Skin epidermis (tissue), 12 donors: ENCODE data around the gene GPR63.
"Not testable (repeated sequence)": the region's sequence is repeated elsewhere in the genome, so short reads cannot be mapped to it uniquely, and the experiment has no call there.

ENCODE experiments used
- H3K27ac ChIP-seq, 21 experiments: fragments of 200-600 bp; sonication (generic) in 11 of 21; one replicate each; pipeline ENCODE4 v1.5.0; 2020; ENCODE audit warnings: mild to moderate bottlenecking in 3 of 21, inconsistent platforms in 2 of 21, moderate library complexity in 2 of 21
- H3K4me3 ChIP-seq, 7 experiments: fragments of 200-600 bp; sonication (generic) in 2 of 7; one replicate each; pipeline ENCODE4 v1.5.0; 2020; ENCODE audit warnings: inconsistent platforms in 2 of 7, mild to moderate bottlenecking in 2 of 7, moderate library complexity in 1 of 7

GPR63 gene, protein sequence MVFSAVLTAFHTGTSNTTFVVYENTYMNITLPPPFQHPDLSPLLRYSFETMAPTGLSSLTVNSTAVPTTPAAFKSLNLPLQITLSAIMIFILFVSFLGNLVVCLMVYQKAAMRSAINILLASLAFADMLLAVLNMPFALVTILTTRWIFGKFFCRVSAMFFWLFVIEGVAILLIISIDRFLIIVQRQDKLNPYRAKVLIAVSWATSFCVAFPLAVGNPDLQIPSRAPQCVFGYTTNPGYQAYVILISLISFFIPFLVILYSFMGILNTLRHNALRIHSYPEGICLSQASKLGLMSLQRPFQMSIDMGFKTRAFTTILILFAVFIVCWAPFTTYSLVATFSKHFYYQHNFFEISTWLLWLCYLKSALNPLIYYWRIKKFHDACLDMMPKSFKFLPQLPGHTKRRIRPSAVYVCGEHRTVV

DNA sequence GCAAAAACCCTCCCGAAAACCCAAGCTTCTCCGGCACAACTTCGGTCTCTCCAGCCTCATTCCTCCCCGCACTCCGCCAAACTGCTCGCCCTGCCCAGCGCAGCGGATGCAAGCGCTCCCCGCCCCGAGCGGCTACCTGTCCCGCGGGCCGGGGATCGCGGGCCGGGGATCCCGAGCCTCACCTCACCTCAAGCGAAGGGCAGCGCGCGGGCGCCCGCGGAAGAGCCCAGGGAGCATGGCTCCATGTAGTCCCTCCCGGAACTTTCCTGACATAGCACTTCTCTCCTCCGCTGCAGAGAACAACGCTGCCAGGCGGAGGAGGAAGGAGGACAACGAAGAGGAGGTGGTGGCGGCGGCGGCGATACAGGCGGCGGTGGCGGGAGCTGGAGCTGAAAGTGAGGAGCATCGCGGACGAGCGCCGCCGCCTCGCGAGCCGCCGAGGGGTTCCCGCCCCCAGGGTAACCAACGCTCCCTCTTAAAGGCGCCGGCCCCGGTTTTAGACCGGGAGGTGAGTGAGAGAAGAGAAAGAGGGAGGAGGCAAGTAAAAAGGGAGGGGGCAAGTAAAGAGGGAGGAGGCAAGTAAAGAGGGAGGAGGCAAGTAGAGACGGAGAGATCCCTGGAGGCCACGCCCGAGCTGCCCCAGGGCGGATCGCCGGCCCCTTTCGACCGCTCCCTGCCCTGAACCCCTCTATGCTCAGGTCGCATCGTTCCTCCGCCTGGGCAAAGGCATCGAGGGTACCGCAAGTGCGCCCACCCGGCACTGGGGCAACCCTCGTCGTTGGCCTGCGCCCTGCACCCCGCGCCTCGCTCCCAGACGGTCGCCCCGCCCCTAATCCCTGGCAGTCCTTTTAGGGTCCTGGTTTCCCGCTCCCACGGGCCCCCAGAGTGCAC lies at the start of gene GPR63:
TSS of gene GPR63 (minus strand) at position 397 of the 891 bp plus-strand sequence. CDS start 37,746 bp downstream, outside the sequence.
- Histone ChIP-seq H3K4me3 (peak within 1 kb of the TSS; percentile 52 to 81 (median 62)), H3K27ac (peak within 1 kb of the TSS in 5 of 21 experiments; percentile 12 to 37 (median 27))

DNA sequence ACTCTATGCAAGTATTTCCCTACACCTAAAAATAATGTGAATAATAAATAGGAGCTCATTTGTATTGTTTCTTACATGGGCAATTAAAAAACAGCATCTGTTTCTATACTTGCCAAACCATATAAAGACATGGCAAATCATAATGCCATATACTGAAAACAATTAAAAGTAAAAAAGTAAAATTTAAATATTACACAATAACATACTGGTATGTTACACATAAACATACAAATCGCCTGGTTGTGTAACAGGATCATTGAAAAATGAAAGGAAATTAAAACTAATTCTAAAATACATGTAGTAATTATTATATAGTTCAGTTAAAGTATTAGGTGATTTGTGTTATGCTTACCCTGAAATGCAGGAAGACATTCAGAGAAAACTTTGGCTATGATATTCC lies 49.2 kb upstream of the GPR63 start:
- no peak overlapping the region for H3K27ac ChIP-seq
- no peak overlapping the region for H3K4me3 ChIP-seq

DNA sequence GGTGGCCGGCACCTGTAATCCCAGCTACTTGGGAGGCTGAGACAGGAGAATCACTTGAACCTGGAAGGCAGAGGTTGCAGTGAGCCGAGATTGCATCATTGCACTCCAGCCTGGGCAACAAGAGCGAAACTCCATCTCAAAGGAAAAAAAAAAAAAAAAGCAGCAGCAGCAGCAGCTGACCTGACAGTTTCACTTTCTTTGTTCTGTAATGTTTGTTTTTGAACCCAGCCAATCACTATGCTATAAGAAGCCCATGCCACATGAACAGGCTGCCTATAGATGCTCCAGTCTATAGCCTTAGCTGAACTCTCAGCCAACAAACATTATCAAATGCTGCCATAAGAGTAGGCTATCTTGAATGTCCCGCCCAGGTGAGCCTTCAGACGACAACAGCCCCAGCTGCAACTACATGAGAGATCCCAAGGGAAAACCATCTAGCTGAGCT lies 47.9 kb upstream of the GPR63 start:
- H3K4me3 ChIP-seq, H3K27ac ChIP-seq: not testable (repeated sequence)

DNA sequence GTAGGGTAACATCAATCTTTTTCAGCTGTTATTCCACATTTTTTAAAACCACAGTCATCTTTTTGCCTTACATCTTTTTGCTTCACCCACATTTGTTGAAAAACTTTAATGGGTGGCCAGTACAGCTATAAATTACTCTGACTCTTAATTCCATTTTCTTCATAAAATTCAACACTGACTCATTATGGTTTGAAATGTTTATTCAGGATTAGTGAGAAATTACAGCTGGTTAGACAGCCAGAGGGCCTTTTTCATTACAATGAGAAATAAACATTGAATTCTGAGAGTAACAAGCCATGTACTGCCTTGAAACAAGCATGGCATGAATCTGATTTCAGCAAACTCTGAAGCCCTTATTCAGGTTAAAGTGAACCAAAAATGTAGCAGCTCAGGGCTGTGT lies 40.9 kb upstream of the GPR63 start:
- H3K4me3 ChIP-seq: no peak overlapping the region
- no peak overlapping the region for H3K27ac ChIP-seq

DNA sequence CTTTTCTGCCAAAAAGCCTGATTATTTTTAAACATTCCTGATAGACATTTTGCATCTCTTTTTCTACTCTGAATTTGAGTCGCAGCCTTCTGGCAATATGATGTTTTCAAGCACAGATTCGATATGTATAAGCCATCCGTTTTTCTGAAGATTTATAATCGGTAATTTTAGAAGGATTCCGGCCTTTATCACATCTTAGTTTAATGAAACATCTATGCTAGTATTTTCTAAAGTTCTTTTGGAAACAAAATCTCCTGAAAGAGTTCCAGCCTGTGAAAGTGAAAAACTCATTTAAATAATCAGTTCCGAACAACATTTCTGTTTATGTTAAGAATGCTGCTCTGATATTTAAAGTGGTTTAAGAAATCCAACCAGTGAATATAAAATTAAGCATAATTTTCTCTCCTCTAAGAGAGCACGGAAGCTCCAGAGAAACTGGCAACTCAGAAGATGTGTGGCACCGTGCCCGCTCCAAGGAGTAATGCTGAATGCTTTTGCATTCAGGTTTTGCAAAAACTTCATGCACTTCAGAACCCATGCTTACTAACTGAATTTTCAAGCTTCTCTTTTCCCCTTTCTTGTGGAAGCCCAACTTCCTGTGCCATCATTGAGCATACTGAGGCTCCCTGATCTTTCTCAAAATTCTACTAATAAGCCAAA lies 39.7 kb upstream of the GPR63 start:
- H3K4me3 ChIP-seq: no peak overlapping the region
- no peak overlapping the region for H3K27ac ChIP-seq

DNA sequence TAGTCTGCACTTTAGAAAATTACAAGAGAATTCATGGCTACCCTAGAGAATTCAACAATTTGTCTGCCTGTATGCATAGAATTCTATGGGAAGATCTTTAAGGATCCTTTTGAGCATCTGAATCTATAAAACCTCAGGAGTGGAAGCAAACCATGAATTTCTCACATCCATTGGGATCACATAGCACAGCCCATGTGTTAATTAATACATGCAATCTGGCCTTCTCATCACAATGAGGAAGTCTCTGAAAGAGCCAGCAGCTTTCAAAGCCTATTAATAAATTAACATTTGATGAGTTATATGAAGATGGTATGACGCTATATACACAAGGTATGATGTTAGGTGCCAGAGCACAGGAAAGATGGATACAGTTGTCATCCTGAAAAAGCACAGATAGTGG lies 35.7 kb upstream of the GPR63 start:
- H3K4me3 ChIP-seq: no peak overlapping the region
- H3K27ac ChIP-seq: no peak overlapping the region

DNA sequence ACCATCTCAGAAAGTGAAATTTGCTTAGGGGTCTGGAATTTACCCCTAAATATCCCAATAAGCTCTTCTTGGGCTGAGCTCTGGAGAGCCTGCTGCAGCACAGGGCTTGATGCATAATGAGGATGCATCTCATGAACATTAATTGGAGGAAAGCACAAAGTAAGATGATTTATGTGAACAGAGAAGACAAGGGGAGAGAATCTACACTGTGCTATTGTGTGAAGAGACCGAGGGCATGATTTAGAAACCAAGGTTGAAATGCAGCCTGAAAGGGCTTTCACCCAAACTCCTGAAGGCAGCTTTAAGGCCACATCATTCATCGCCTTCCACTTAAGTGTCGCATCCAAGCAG lies 27.8 kb upstream of the GPR63 start:
- Histone ChIP-seq H3K27ac (no peak overlapping the region), H3K4me3 (no peak overlapping the region)

DNA sequence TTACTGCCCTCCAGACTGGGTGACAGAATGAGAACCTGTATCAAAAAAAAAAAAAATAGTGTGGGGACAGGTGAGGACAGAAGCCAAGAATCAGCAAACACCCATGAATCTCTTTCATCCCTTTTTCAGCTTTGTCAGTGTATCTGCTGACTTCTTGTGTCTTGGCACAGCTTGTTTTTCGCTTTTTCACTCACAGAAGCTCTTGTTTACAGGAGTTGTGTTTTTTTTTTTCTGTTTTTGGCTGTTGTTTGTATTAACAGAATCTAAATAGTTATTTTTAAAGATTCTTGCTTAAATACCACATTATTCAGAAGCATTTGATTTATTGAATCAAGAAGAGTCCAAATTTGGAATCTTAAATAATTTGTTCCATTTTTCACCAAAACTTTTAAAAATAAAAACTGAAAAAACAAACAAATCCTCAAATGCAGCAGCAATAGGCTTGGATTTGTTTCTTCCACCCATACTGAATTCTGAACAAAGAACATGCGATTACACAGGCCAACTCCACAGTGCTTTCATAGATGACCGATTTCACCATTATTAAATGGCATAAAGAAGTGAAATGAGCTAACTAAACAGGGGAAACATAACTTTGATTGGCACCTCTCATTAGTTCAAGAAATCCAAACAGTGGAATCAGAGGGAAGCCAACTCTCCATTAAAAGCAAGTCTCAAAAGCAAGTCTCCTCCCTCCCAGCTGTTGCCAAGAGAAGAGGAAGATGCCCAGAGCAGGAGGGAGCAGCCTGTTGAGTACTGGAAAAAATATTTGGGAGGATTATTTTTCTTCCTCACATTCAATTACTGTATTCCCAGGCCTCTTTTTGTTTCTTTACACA lies 27.2 kb upstream of the GPR63 start:
- H3K4me3 ChIP-seq: no peak overlapping the region

DNA sequence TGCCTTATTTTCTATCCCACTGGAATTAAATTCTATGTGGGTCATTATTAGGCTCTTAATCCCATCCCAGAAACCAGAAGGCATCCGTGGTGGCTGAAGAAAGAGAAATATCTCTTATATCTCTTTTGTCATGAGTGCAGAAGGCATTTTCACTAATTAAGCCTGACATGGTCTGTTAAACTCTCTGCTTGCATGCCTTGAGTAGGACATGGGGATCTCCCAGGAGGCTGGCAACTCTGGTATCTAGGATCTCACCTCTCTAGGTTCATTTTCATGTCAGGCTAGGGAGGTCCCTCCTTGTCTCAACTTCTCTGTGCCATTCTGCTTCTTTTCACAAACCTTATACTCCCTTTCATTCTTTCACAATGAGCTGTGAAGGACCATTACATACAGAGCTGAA lies 25.3 kb upstream of the GPR63 start:
- no peak overlapping the region for H3K4me3 ChIP-seq
- no peak overlapping the region for H3K27ac ChIP-seq

More for the DNA sequence above, 27.2 kb upstream of the GPR63 start:
- H3K27ac ChIP-seq: no peak overlapping the region

DNA sequence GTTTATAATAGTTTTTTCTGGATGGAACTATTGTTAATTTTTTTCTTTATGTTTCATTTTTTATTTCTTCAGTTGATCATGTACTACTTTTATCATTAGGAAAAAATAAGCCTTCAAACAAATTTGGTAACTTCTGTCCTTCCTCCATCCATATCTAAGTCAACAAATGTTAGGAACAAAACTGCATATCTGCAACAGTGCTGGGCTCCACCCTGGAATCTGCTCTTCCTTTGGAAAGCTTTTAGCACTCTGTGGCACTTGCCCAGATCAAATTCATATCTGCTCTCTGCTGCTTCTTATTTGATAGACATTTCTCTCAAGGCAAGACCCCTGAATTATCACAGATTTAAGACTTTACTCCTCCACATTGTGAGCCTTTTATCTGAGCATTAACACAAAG lies 24.3 kb upstream of the GPR63 start:
- Histone ChIP-seq H3K4me3 (no peak overlapping the region), H3K27ac (no peak overlapping the region)

DNA sequence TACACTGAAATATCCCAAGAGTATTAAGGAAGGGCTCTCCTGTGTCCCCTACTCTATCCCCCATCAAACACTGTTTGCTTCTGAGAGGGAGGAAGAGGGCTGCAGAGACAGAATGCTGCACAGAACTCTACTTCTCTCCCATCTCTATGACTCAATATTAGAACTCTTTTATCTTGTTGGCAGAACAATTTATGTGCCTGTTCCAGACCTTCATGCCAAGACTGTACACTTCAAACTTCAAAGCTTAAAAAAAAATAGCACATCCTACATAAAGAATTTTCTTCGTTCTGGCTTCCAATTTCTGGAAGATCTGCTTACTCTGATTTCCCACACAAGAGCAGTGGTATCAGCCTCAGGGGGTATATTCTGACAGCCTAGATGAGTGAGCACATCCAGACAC lies 19.6 kb upstream of the GPR63 start:
- Histone ChIP-seq H3K4me3 (no peak overlapping the region), H3K27ac (no peak overlapping the region)

DNA sequence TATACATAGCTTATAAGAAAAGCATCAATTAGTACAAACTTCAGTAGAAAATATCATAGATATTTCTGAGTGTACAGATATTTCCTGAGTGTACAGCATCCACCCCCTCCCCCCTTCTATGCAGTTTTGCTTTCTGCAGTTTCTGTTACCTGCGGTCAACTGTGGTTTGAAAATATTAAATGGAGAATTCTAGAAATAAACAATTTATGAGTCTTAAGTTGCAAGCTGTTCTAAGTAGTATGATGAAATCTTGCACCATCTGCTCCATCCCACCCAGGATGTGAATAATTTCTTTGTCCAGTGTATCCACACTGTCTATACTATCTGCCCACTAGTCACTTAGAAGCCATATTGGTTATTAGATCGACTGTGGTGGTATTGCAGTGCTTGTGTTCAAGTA lies 15.8 kb upstream of the GPR63 start:
- no peak overlapping the region for H3K4me3 ChIP-seq

DNA sequence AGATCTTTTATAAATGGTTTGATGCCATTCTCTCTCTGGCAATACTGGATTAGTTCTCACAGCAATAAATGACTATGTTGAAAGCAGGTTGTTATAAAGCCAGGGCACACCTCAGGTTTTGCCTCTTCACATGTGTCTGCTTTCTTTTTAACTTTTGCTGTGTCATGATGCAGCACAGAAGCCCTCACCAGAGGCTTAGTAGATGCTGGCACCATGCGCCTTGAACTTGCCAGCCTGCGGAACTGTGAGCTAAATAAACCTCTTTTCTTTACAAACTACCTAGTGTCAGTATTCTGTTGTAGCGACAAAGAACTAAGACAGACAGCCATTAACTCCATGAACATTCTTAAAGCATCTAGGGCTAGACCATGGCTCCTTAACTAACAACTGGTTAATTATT lies 15.3 kb upstream of the GPR63 start:
- Histone ChIP-seq H3K27ac (no peak overlapping the region), H3K4me3 (no peak overlapping the region)

More for the DNA sequence above, 15.8 kb upstream of the GPR63 start:
- H3K27ac ChIP-seq: no peak overlapping the region

DNA sequence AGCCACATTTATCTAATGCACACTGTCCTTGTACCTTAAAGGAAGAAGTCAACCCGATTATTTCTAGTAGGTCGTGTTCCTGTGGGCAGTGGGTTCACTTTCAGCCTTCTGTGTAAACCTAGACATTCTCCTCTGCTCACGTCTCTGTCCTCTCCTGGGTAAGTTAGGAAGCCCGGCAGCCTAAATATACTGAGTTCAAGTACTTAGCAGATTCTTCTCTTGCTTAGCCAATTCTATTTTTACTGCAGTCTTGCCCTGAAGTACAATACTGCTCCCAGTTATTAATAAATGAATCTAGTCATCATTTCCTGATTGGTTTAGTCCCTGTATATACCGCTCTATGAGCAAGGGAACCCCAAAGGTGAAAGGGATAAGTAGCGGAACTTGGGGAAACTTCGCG lies 14.6 kb upstream of the GPR63 start:
- no peak overlapping the region for H3K4me3 ChIP-seq
- no peak overlapping the region for H3K27ac ChIP-seq

DNA sequence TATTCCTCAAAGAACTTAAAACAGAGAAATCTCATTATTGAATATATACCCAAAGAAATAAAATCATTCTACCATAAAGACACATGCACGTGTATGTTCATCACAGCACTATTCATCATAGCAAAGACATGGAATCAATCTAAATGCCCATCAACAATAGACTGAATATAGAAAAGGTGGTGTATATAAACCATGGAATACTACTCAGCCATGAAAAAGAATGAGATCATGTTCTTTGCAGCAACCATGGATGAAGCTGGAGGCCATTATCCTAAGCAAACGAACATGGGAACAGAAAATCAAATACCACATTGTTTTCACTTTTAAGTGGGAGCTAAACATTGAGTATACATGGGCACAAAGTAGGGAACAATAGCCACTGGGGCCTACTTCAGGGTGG lies 12.3 kb upstream of the GPR63 start:
- no peak overlapping the region for H3K27ac ChIP-seq
- no peak overlapping the region for H3K4me3 ChIP-seq

DNA sequence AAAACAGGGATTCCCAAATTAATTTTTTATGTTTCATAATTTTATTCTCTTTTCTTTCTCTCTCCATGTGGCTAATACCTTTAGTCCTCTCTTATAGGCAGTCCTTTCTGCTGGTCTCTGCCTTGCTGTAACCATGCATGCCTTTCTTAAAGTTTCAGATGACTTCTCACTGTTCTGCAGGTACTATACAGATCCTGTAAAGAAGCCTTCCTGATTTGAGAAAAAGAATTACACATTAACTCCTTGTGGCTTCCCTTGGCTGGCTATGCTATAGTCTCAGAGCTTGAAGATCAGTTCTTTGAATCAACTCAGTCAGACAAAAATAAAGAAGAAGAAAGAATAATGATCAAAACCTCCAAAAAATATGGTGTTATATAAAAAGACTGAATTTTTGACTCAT lies 7.3 kb upstream of the GPR63 start:
- Histone ChIP-seq H3K27ac (no peak overlapping the region), H3K4me3 (no peak overlapping the region)

DNA sequence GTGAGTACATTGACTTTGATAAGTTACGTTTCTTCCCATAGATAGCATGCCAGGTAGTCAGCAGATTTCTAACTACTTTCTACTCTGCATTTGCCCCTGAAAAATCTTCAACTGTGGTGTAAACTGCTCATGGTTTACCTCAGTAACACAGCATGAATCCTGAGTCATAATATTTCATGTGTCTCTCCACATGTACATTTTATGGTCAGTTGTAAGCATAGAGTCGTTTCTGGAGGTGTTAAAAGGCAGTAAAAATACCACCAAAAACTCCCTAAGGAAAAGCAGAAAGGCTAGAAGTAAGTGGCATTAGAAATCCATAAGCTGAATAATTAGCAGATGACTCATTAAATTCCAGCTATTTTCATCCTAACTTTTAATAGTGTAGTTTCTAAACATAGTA lies 4.1 kb upstream of the GPR63 start:
- Histone ChIP-seq H3K27ac (no peak overlapping the region), H3K4me3 (no peak overlapping the region)

DNA sequence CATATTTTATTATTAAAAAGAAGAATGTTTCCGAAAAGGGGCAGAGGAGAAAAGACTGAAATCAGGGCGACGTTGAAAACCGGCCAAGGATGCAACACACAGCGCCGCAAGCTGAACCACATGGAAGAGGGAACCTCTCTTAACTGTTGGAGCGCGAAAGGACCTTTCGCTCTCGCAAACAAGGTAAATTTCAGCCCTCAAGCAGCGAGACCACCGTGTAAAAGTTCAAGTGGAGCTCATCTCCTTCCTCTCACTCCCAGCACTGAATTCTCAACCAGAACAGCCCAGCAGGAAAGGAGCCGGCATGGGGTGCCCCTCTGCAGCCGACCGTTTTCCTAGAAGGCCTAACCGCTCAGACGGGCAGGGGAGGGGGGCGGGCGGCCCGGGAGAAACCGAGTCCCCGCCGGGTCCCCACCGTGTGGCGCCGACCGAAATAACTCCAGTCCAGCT lies 621 bp downstream of the GPR63 start:
- Histone ChIP-seq H3K4me3 (peak overlapping the region; percentile 52 to 81 (median 62)), H3K27ac (peak overlapping the region in 5 of 21 experiments; percentile 12 to 37 (median 27))

DNA sequence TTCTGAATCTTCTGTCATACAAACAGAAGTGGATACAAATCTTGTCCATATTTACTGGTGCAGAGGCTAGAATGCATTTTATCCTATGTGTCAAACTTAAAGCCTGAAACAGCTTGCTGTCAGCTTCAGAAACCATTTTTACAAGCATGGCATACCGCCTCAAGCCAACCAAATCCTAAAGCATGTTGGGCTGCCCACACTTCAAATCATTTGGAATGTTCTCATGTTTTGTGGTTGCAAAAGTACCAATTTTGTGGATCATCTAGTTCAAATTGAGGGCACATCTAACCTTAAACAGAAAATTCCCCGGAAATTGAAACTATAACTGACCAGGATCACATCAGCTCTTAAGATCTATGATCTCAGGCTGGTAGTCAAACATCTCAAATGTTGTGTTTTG lies 3.2 kb downstream of the GPR63 start:
- no peak overlapping the region for H3K27ac ChIP-seq
- no peak overlapping the region for H3K4me3 ChIP-seq
